A549 (cell line): ENCODE measurements around the gene AJUBA. TPM values are rescaled to one million over a fixed set of nuclear protein-coding genes. Genes with fewer than 3 reads are reported as not detected.

ENCODE experiments used
- ATAC-seq, 2 experiments: fragments of 200-7000 bp in 1 of 2; fragments of >200 bp in 1 of 2; cut with Nextera tagmentation in 1 of 2; cut with Tn5 transposase in 1 of 2; 3 replicates each; pipeline versions ENCODE4 v1.8.0 to v1.9.1; 2018 to 2020; ENCODE audit warnings: mild to moderate bottlenecking in 1 of 2, moderate library complexity in 1 of 2
- CTCF ChIA-PET: fragments of 300-600 bp; sonication (Branson Sonifier 250); formaldehyde crosslinking; extraction: SDS; loops from one replicate; lab custom pipeline; 2021; ENCODE audit warnings: antibody characterized with exemption, inconsistent platforms; lab: Yijun Ruan, JAX
- POLR2A ChIA-PET: fragments of 350-600 bp; formaldehyde crosslinking; extraction: SDS; loops from one replicate; lab custom pipeline; 2021; ENCODE audit warnings: antibody characterized with exemption, inconsistent platforms; lab: Yijun Ruan, JAX
- DNase-seq, 2 experiments: peaks; one replicate each; pipeline versions ENCODE4 v3.0.0 to v3.0.0-alpha.2; 2011 to 2016; ENCODE audit warnings: low read depth in 1 of 2, low spot score in 1 of 2
- FAIRE-seq: peaks from 2 replicates; lab custom pipeline; 2011; peaks lifted over from hg19 to GRCh38; lab: Jason Lieb, UNC
- H3K27ac ChIP-seq, 2 experiments: fragments of >200 bp; sonication (Bioruptor Twin); formaldehyde crosslinking; 3 replicates each; pipeline ENCODE4 v1.5.1; 2016 to 2017
- H3K4me1 ChIP-seq: fragments of >200 bp; sonication (Bioruptor Twin); formaldehyde crosslinking; 3 replicates; pipeline ENCODE4 v1.6.1; 2016
- H3K4me2 ChIP-seq: fragments of >200 bp; sonication (Bioruptor Twin); formaldehyde crosslinking; 3 replicates; pipeline ENCODE4 v1.6.1; 2016
- H3K4me3 ChIP-seq: fragments of >200 bp; sonication (Bioruptor Twin); formaldehyde crosslinking; 3 replicates; pipeline ENCODE4 v1.5.1; 2016
- H3K9me3 ChIP-seq: fragments of >200 bp; sonication (Bioruptor Twin); formaldehyde crosslinking; 3 replicates; pipeline ENCODE4 v1.6.1; 2016
- CEBPB ChIP-seq, 2 experiments: fragments of >200 bp in 1 of 2; sonication (Bioruptor Twin) in 1 of 2; formaldehyde crosslinking in 1 of 2; IDR thresholded peaks; 2 replicates each; pipeline ENCODE4 v1.6.1; 2012 to 2016
- CHD2 ChIP-seq: fragments of 150-350 bp; IDR thresholded peaks from 2 replicates; pipeline ENCODE4 v1.6.1; 2014; ENCODE audit warnings: low read length; ENCODE audit not compliant: partially characterized antibody
- ESRRA ChIP-seq: fragments of 150-350 bp; IDR thresholded peaks from 2 replicates; pipeline ENCODE4 v1.6.1; 2014; ENCODE audit warnings: mild to moderate bottlenecking, low read length, borderline replicate concordance
- FOSB ChIP-seq: fragments of 250-450 bp; sonication (Bioruptor Pico); IDR thresholded peaks from 2 replicates; pipeline ENCODE4 v1.5.0; 2020; ENCODE audit warnings: mild to moderate bottlenecking, moderate library complexity
- FOSL2 ChIP-seq, 2 experiments: fragments of 450-650 bp in 1 of 2; fragments of >200 bp in 1 of 2; sonication (Bioruptor Twin) in 1 of 2; formaldehyde crosslinking; IDR thresholded peaks; 2 replicates each; pipeline versions ENCODE4 v1.5.0 to v1.6.1; 2016 to 2020; ENCODE audit warnings: mild to moderate bottlenecking in 1 of 2, moderate library complexity in 1 of 2
- FOXS1 ChIP-seq: fragments of 250-450 bp; sonication (Bioruptor Pico); IDR thresholded peaks from 2 replicates; pipeline ENCODE4 v1.5.0; 2020; ENCODE audit warnings: mild to moderate bottlenecking, moderate library complexity
- GATA3 ChIP-seq: IDR thresholded peaks from 2 replicates; pipeline ENCODE4 v1.6.1; 2012; ENCODE audit warnings: borderline replicate concordance
- JUN ChIP-seq, 2 experiments: fragments of >200 bp; sonication (Bioruptor Twin); formaldehyde crosslinking; IDR thresholded peaks; 2 replicates in 1 of 2; 3 replicates in 1 of 2; pipeline ENCODE4 v1.6.1; 2016 to 2017
- MAZ ChIP-seq: fragments of 150-350 bp; IDR thresholded peaks from 2 replicates; pipeline ENCODE4 v1.6.1; 2014; ENCODE audit warnings: antibody characterized with exemption, low read depth, low read length, borderline replicate concordance
- PHF8 ChIP-seq: fragments of 200-600 bp; sonication (generic); IDR thresholded peaks from 2 replicates; pipeline ENCODE4 v1.6.1; 2016; ENCODE audit warnings: low read depth, mild to moderate bottlenecking, antibody characterized with exemption, moderate library complexity, borderline replicate concordance
- POLR2A ChIP-seq: IDR thresholded peaks from 2 replicates; pipeline ENCODE4 v1.6.1; 2012; ENCODE audit warnings: mild to moderate bottlenecking, low read length
- RAD21 ChIP-seq, 2 experiments: fragments of >200 bp in 1 of 2; sonication (Bioruptor Twin) in 1 of 2; formaldehyde crosslinking in 1 of 2; IDR thresholded peaks in 1 of 2; conservative IDR thresholded peaks in 1 of 2; 2 replicates in 1 of 2; 3 replicates in 1 of 2; pipeline ENCODE4 v1.6.1; 2012 to 2018; ENCODE audit warnings: inconsistent platforms in 1 of 2
- RARB ChIP-seq: fragments of 250-450 bp; sonication (Bioruptor Pico); IDR thresholded peaks from 2 replicates; pipeline ENCODE4 v1.8.0; 2021; ENCODE audit warnings: mild to moderate bottlenecking, moderate library complexity
- ZC3H11A ChIP-seq: fragments of 450-650 bp; IDR thresholded peaks from 2 replicates; pipeline ENCODE4 v1.6.1; 2014; ENCODE audit warnings: antibody characterized with exemption, mild to moderate bottlenecking
- WGBS: methylation state at CpG from one replicate; pipeline ENCODE4 v1.1.6; 2017; ENCODE audit errors: missing lambda C conversion rate; 5-methylcytosine and 5-hydroxymethylcytosine counted together
- polyA plus RNA-seq, 4 experiments: library from polyadenylated mRNA; depleted of rRNA in 3 of 4; stranded (reverse); fragments of >200 nt; fragmentation: RNase III in 1 of 4; extraction: RNeasy Plus Mini Kit Qiagen cat#74134 plus additional on column Dnase treatment in 1 of 4; gene quantifications; 2 replicates in 3 of 4; 3 replicates in 1 of 4; pipeline ENCODE4 v1.2.3, GENCODE V29; 2011 to 2017
- TF ChIP-seq, protein P1 (sequence below): fragments of >200 bp; sonication (Bioruptor Twin); formaldehyde crosslinking; IDR thresholded peaks from 3 replicates; pipeline ENCODE4 v1.6.1; 2016
- TF ChIP-seq, protein P2 (sequence below): IDR thresholded peaks from 2 replicates; pipeline ENCODE4 v1.6.1; 2012
- TF ChIP-seq, protein P3 (sequence below): fragments of 250-450 bp; sonication (Bioruptor Pico); IDR thresholded peaks from 2 replicates; pipeline ENCODE4 v1.5.0; 2020; ENCODE audit warnings: low read depth, mild to moderate bottlenecking, moderate library complexity
- TF ChIP-seq, protein P4 (sequence below): fragments of 150-350 bp; IDR thresholded peaks from 2 replicates; pipeline ENCODE4 v1.6.1; 2014; ENCODE audit warnings: low read depth, mild to moderate bottlenecking, low read length
- TF ChIP-seq, protein P5 (sequence below): fragments of 250-450 bp; sonication (Bioruptor Pico); IDR thresholded peaks from 2 replicates; pipeline ENCODE4 v1.5.0; 2021; ENCODE audit warnings: mild to moderate bottlenecking, moderate library complexity, borderline replicate concordance
- TF ChIP-seq, protein P6 (sequence below): fragments of >200 bp; sonication (Bioruptor Twin); formaldehyde crosslinking; IDR thresholded peaks from 3 replicates; pipeline ENCODE4 v1.5.1; 2016

AJUBA gene
- polyA plus RNA-seq, 2 of the 4 experiments (the other 2 are of a cell fraction), result 53.4 to 98.0 TPM

DNA sequence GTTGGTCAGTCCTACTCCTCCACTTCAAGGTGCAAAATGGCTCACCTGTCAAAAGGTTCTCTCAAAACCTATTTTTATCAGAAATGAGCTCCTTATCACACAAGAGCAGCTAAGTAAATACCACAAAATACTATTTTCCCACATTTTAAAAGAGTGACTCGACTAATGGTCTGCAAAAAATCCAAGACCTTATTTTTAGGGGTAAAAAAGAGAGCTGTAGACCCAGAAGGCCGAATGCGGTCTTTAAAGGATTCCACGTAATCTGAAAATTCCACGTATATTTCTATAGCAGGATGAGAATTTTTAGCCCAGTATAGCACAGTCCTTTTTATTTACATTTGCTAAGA lies 23.8 kb upstream of the AJUBA start:
- FAIRE-seq, result no peak
- 32% methylated on average over 5 of the region's 5 CpGs for WGBS
- H3K27ac ChIP-seq, result peak overlapping the region; percentile 93
- no peaks in the 10 kb centered on the region for H3K9me3 ChIP-seq
- TF ChIP-seq MAZ (no peak), FOSB (CRISPR knock-in tag) (no peak), POLR2A (no peak), CEBPB (IDR thresholded peaks at IDR 0.05) (no peak), JUN (IDR thresholded peaks at IDR 0.05) (no peak), PHF8 (no peak), GATA3 (no peak), ZC3H11A (no peak), RARB (no peak), CHD2 (no peak), RAD21 (conservative IDR thresholded peaks at IDR 0.05 in 1 of 2, IDR thresholded peaks at IDR 0.05 in 1 of 2) (no peak)
- TF ChIP-seq, protein P1, sequence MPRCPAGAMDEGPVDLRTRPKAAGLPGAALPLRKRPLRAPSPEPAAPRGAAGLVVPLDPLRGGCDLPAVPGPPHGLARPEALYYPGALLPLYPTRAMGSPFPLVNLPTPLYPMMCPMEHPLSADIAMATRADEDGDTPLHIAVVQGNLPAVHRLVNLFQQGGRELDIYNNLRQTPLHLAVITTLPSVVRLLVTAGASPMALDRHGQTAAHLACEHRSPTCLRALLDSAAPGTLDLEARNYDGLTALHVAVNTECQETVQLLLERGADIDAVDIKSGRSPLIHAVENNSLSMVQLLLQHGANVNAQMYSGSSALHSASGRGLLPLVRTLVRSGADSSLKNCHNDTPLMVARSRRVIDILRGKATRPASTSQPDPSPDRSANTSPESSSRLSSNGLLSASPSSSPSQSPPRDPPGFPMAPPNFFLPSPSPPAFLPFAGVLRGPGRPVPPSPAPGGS, result no peak
- TF ChIP-seq, protein P2, sequence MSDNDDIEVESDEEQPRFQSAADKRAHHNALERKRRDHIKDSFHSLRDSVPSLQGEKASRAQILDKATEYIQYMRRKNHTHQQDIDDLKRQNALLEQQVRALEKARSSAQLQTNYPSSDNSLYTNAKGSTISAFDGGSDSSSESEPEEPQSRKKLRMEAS, result no peak
- TF ChIP-seq, protein P3, sequence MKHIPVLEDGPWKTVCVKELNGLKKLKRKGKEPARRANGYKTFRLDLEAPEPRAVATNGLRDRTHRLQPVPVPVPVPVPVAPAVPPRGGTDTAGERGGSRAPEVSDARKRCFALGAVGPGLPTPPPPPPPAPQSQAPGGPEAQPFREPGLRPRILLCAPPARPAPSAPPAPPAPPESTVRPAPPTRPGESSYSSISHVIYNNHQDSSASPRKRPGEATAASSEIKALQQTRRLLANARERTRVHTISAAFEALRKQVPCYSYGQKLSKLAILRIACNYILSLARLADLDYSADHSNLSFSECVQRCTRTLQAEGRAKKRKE (CRISPR knock-in tag), result no peak
- TF ChIP-seq, protein P4, sequence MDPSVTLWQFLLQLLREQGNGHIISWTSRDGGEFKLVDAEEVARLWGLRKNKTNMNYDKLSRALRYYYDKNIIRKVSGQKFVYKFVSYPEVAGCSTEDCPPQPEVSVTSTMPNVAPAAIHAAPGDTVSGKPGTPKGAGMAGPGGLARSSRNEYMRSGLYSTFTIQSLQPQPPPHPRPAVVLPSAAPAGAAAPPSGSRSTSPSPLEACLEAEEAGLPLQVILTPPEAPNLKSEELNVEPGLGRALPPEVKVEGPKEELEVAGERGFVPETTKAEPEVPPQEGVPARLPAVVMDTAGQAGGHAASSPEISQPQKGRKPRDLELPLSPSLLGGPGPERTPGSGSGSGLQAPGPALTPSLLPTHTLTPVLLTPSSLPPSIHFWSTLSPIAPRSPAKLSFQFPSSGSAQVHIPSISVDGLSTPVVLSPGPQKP, result no peak
- no peak for DNase-seq
- ChIA-PET CTCF (interaction anchor here (0.7 to 4.1 kb wide), 19 partner anchors 9 to 450 kb away, joined by 3 to 73 read pairs (median 8); partner anchors contain the start of genes AJUBA and CDH24), POLR2A (interaction anchor here (0.7 to 2.7 kb wide), 12 partner anchors 11 to 355 kb away, joined by 3 to 27 read pairs (median 13); partner anchors contain the start of genes ACIN1, AJUBA, C14orf119 and CDH24)
- peak overlapping the region; percentile 60 for H3K4me3 ChIP-seq
- ATAC-seq, result no peak
- H3K4me2 ChIP-seq, result peak overlapping the region; percentile 81
- peaks cover 27% of the 10 kb centered on the region for H3K4me1 ChIP-seq

DNA sequence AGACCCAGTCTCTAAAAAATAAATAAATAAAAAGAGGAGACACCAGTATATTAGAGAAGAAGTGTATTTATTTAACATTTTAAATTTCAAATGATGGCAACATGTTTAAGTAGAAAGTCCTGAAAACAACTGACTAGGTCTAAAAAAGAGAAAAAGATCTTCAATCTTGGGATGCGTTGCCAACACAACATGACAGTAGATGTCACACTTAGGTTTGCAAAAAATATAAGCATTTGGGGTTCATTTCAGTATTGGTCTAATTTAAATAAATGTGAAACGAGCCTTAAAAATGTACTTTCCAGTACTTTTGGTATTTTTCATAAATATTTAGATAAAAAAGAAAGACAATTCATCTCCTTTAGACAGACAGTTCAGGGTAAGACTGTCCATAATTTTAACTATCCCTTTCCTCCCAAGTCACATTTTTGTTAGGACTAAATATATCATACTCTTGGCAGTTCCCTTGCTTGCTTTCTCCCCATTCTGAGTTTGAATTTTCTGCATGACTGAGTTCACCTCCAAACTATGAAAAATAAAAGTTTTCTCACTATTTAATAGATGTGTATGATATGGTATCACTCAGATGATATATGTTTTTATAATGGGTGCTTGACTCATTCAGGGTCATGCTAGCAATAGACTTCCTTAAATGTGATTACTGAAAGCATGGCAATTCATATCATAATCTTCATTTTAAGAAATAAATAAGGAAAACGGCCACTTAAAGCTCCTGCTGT lies 23.3 kb upstream of the AJUBA start:
- H3K27ac ChIP-seq, result peak overlapping the region; percentile 93; a peak in 5 of 6 replicates
- TF ChIP-seq, protein P1, result no peak
- no peak for TF ChIP-seq FOSL2 (IDR thresholded peaks at IDR 0.05)
- no peak for TF ChIP-seq FOSL2 (CRISPR knock-in tag; IDR thresholded peaks at IDR 0.05)
- no peak for TF ChIP-seq FOXS1
- TF ChIP-seq, protein P5, sequence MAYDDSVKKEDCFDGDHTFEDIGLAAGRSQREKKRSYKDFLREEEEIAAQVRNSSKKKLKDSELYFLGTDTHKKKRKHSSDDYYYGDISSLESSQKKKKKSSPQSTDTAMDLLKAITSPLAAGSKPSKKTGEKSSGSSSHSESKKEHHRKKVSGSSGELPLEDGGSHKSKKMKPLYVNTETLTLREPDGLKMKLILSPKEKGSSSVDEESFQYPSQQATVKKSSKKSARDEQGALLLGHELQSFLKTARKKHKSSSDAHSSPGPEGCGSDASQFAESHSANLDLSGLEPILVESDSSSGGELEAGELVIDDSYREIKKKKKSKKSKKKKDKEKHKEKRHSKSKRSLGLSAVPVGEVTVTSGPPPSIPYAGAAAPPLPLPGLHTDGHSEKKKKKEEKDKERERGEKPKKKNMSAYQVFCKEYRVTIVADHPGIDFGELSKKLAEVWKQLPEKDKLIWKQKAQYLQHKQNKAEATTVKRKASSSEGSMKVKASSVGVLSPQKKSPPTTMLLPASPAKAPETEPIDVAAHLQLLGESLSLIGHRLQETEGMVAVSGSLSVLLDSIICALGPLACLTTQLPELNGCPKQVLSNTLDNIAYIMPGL, result 0 out of 2 replicates have a peak, but pooled peaks have one; percentile 14
- TF ChIP-seq, protein P6, sequence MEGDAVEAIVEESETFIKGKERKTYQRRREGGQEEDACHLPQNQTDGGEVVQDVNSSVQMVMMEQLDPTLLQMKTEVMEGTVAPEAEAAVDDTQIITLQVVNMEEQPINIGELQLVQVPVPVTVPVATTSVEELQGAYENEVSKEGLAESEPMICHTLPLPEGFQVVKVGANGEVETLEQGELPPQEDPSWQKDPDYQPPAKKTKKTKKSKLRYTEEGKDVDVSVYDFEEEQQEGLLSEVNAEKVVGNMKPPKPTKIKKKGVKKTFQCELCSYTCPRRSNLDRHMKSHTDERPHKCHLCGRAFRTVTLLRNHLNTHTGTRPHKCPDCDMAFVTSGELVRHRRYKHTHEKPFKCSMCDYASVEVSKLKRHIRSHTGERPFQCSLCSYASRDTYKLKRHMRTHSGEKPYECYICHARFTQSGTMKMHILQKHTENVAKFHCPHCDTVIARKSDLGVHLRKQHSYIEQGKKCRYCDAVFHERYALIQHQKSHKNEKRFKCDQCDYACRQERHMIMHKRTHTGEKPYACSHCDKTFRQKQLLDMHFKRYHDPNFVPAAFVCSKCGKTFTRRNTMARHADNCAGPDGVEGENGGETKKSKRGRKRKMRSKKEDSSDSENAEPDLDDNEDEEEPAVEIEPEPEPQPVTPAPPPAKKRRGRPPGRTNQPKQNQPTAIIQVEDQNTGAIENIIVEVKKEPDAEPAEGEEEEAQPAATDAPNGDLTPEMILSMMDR, result no peak
- no peak for TF ChIP-seq ESRRA
- ATAC-seq (no peak), DNase-seq (no peak), FAIRE-seq (no peak)
- 56% methylated on average over 3 of the region's 3 CpGs for WGBS
- POLR2A ChIA-PET, result interaction anchor here (0.7 to 2.7 kb wide), 10 partner anchors 11 to 89 kb away, joined by 3 to 27 read pairs (median 14); partner anchors contain the start of genes ACIN1, AJUBA, C14orf119 and CDH24
- H3K4me2 ChIP-seq, result peak overlapping the region; percentile 81
- H3K9me3 ChIP-seq, result no peaks in the 10 kb centered on the region
- H3K4me1 ChIP-seq, result peaks cover 27% of the 10 kb centered on the region
- peak overlapping the region; percentile 60; the same call in 2 of the 3 replicates for H3K4me3 ChIP-seq
- CTCF ChIA-PET, result interaction anchor here (0.7 to 34.0 kb wide), 19 partner anchors 9 to 449 kb away, joined by 3 to 1206 read pairs (median 10); partner anchors contain the start of genes AJUBA, CDH24 and PSMB11
